Measurements from ENCODE around the gene NME9. TPM values are rescaled to one million over a fixed set of nuclear protein-coding genes. Genes with fewer than 3 reads are reported as not detected.

The NME9 gene
- total and polyA plus RNA-seq, 11 donors, result not detected

DNA sequence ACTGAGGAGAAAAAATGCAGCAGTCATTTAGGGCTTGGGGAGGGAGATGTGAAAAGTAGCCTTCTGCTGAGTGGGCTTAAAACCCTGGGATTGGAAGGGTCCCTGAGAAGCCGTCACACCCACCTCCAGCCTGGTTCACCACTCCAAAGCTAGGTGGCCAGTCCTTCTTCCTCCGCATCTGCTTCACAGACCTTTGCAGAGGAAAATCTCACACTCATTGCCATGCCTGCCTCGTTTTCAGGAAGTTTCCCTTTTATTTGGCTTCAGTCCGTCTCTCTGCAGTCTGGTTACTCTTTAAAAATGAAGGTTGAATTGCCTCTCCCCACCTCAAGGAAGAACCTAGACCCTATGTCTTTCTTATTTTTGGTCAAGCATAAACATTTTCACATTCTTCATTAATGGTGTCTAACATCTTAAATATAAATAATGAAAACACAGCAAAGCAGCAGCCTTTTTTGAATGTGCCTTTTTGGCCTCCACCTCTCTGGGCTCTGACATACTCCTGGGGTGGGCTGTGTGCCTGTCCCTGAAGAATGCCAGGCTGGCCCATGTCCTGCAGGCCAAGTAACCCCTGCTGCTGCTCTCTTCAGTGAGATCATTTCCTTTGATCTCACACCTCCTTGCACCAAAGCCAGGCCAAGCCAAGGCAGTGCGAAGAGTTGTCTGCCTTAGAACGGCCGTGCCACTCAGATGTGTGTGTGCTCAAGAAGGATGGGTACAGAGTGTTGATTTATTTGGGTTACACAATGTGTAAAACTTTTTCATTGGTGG, 29.7 kb upstream of the NME9 start:
- no peaks in the 10 kb centered on the region for H3K9me3 ChIP-seq
- no peak for ATAC-seq
- H3K27me3 ChIP-seq, result no peaks in the 10 kb centered on the region
- H3K4me3 ChIP-seq, result no peak overlapping the region
- H3K4me1 ChIP-seq, result peaks cover 5 to 96% (median 67%) of the 10 kb centered on the region in 12 donors
- no peak for TF ChIP-seq POLR2A (IDR thresholded peaks at IDR 0.05)
- TF ChIP-seq, protein P1, sequence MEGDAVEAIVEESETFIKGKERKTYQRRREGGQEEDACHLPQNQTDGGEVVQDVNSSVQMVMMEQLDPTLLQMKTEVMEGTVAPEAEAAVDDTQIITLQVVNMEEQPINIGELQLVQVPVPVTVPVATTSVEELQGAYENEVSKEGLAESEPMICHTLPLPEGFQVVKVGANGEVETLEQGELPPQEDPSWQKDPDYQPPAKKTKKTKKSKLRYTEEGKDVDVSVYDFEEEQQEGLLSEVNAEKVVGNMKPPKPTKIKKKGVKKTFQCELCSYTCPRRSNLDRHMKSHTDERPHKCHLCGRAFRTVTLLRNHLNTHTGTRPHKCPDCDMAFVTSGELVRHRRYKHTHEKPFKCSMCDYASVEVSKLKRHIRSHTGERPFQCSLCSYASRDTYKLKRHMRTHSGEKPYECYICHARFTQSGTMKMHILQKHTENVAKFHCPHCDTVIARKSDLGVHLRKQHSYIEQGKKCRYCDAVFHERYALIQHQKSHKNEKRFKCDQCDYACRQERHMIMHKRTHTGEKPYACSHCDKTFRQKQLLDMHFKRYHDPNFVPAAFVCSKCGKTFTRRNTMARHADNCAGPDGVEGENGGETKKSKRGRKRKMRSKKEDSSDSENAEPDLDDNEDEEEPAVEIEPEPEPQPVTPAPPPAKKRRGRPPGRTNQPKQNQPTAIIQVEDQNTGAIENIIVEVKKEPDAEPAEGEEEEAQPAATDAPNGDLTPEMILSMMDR (IDR thresholded peaks at IDR 0.05), result no peak
- DNase-seq, result no peak
- H3K36me3 ChIP-seq, result peaks cover 0 to 22% (median 9%) of the 10 kb centered on the region in 9 donors
- WGBS, 4 donors, result 42 to 55% (median 52%) methylated on average over 7 of the region's 7 CpGs
- peak overlapping the region; percentile 7 to 96 (median 68) for H3K27ac ChIP-seq
- intact Hi-C loops (cut with DNase I), result no loop called here

DNA sequence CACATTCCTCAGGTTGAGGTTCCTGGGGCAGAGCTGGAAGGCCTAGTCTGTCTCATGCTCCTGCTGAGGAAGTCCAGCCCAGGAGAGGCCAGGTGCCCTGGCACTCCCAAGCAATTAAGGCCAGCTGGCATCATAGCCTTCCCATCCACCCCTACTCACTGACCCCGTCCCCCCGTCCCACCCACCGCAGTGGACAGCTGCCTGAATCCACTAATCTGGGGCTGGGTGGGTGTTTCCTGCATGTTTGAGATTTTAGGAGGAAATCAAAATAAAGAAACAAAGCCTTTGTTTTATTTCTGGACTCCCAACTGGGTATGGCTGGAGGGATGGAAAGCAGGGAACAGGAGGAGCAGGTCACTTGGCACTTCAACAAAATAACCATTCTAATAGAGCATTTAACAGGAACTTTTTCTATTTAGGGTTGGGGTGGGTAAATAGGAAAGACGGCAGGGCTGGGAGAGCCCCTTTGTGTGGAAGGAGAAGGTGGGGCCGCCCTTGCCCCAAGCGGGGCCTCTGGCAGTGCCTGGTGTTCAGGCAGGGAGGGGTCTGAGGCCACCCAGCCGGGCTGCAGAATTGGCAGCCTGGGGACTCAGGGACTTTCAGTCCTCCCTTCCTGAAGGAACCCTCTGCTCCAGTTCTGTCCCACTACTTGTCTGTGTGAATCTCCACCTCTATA, 27.2 kb upstream of the NME9 start:
- peak in 2 of 4 donors; percentile 4 to 27 for ATAC-seq
- H3K27ac ChIP-seq, result peak overlapping the region; percentile 22 to 96 (median 64)
- intact Hi-C loops (cut with DNase I), result no loop called here
- no peak for TF ChIP-seq POLR2A (IDR thresholded peaks at IDR 0.05)
- TF ChIP-seq, protein P1 (IDR thresholded peaks at IDR 0.05), result no peak
- DNase-seq, result no peak
- peaks cover 5 to 98% (median 72%) of the 10 kb centered on the region in 12 donors for H3K4me1 ChIP-seq
- H3K36me3 ChIP-seq, result peaks cover 0 to 23% (median 12%) of the 10 kb centered on the region in 9 donors
- no peak overlapping the region for H3K4me3 ChIP-seq
- WGBS, 4 donors, result 41 to 48% (median 42%) methylated on average over 7 of the region's 7 CpGs
- no peaks in the 10 kb centered on the region for H3K27me3 ChIP-seq
- H3K9me3 ChIP-seq, result no peaks in the 10 kb centered on the region

DNA sequence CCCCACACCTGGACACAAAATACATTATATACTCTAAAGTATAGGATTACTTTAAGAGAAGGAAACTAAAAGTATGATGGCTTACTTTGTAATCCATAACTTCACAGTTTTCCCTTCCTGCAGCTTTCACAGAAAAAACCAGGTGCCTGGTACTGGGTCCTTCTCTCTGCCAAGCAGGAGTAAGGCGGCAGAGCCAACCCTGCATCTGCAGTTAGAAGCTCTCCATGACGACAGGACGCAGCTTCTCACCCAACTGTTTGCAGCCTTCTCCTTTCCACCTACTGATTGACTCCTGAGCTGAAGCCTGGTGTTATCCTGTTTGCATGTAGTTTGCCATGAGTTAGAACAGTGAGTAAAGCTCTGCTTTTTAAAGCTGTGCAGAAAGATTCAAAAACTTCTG, 25.4 kb upstream of the NME9 start:
- no peak overlapping the region for H3K4me3 ChIP-seq
- TF ChIP-seq, protein P1 (IDR thresholded peaks at IDR 0.05), result no peak
- no peak for TF ChIP-seq POLR2A (IDR thresholded peaks at IDR 0.05)
- no peaks in the 10 kb centered on the region for H3K9me3 ChIP-seq
- no peak for ATAC-seq
- no peak for DNase-seq
- intact Hi-C loops (cut with DNase I), result no loop called here
- peaks cover 0 to 23% (median 12%) of the 10 kb centered on the region in 9 donors for H3K36me3 ChIP-seq
- H3K4me1 ChIP-seq, result peaks cover 5 to 97% (median 65%) of the 10 kb centered on the region in 12 donors
- H3K27ac ChIP-seq, result peak overlapping the region in 7 of 12 donors; percentile 2 to 96 (median 77)
- H3K27me3 ChIP-seq, result no peaks in the 10 kb centered on the region
- WGBS, 4 donors, result 35 to 72% (median 64%) methylated on average over 3 of the region's 3 CpGs

DNA sequence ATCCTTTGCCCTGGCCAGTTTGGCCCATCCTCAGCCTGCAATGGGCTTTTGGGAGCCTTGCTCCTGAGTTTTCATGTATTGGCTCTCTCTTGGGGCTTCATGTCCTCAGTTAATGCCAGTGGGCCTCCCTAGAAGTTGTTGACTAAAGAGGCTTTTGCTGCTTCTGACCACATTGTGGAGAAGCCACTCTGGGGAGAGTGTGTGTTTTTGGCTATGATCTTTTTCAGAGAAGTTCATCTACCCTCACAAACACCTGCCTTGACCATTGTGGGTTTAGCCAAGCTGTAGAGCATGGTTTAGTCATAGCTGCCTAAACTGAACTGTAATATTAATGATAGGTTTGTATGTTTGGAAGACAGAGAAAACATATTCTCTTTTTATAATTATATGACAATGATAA, 24.7 kb upstream of the NME9 start:
- DNase-seq (no peak), ATAC-seq (no peak)
- Histone ChIP-seq H3K27ac (peak overlapping the region in 7 of 12 donors; percentile 2 to 99 (median 68)), H3K36me3 (peaks cover 0 to 23% (median 12%) of the 10 kb centered on the region in 9 donors), H3K27me3 (no peaks in the 10 kb centered on the region), H3K4me1 (peaks cover 5 to 97% (median 62%) of the 10 kb centered on the region in 12 donors), H3K9me3 (no peaks in the 10 kb centered on the region), H3K4me3 (no peak overlapping the region)
- TF ChIP-seq POLR2A (IDR thresholded peaks at IDR 0.05), result no peak
- TF ChIP-seq, protein P1 (IDR thresholded peaks at IDR 0.05), result no peak
- intact Hi-C loops (cut with DNase I), result loop anchor here in 2 of 10 donors (5.0 kb wide), 1 partner anchor 43 kb away; no protein-coding TSS in a partner anchor
